Measurements from ENCODE around the gene FAM47A. TPM values are rescaled to one million over a fixed set of nuclear protein-coding genes. Genes with fewer than 3 reads are reported as not detected.

The FAM47A gene
- not detected in 2 replicates for total RNA-seq

GRCh38 chrX:34132028-34132427, at the start of gene FAM47A:
Gene FAM47A, minus strand, starts transcription at chrX:34132314. Its CDS starts 36 bp downstream, at chrX:34132278.
- intact Hi-C loops (cut with micrococcal nuclease): no loop called here

- intact Hi-C loops (cut with micrococcal nuclease): no loop called here
Measured at GRCh38 chrX:34147345-34147744, 15.2 kb upstream of the FAM47A start.

GRCh38 chrX:34146906-34147305, 14.8 kb upstream of the FAM47A start:
- intact Hi-C loops (cut with micrococcal nuclease): no loop called here

- intact Hi-C loops (cut with micrococcal nuclease): no loop called here
Measured at GRCh38 chrX:34144246-34144645, 12.1 kb upstream of the FAM47A start.

- intact Hi-C loops (cut with micrococcal nuclease): no loop called here
Measured at GRCh38 chrX:34140816-34141215, 8.7 kb upstream of the FAM47A start.

- intact Hi-C loops (cut with micrococcal nuclease): no loop called here
Measured at GRCh38 chrX:34130980-34131744, 952 bp downstream of the FAM47A start.

- intact Hi-C loops (cut with micrococcal nuclease): no loop called here
Measured at GRCh38 chrX:34130501-34130900, 1.6 kb downstream of the FAM47A start.

GRCh38 chrX:34126011-34126410, 6.1 kb downstream of the FAM47A start:
- intact Hi-C loops (cut with micrococcal nuclease): no loop called here

- intact Hi-C loops (cut with micrococcal nuclease): no loop called here
Measured at GRCh38 chrX:34119122-34119521, 13.0 kb downstream of the FAM47A start.

- intact Hi-C loops (cut with micrococcal nuclease): no loop called here
Measured at GRCh38 chrX:34112459-34112858, 19.7 kb downstream of the FAM47A start.

All from T-helper 2 cell treated with Interferon-gamma antibody and Interleukin-4, amounts not matched to agents 100 ng/mL and 5 ng/mL, for 36 hours (primary cell).